MM.1S (cell line): Measurements from ENCODE around the gene CXorf49.
"Not testable (repeated sequence)": the region's sequence is repeated elsewhere in the genome, so short reads cannot be mapped to it uniquely, and the experiment has no call there.

Experiments used
- CTCF ChIP-seq: fragments of 300-600 bp; sonication (generic); IDR thresholded peaks from 2 replicates; pipeline ENCODE4 v1.5.1; 2016; ENCODE audit warnings: antibody characterized with exemption, low read length, mixed read lengths
- EZH2 ChIP-seq: fragments of 300-600 bp; sonication (generic); optimal IDR thresholded peaks from 2 replicates; pipeline ENCODE3; 2017; ENCODE audit warnings: low read depth, mild to moderate bottlenecking, antibody characterized with exemption, low read length, mixed read lengths

GRCh38 chrX:71669947-71670346 lies 48.1 kb downstream of the CXorf49 start:
- peak; percentile 47 for TF ChIP-seq CTCF
- not testable (repeated sequence) for TF ChIP-seq EZH2
